Astrocyte (in vitro differentiated cells and primary cell): ENCODE measurements around the gene VSNL1.

Source experiments
- EZH2 ChIP-seq: IDR thresholded peaks from 2 replicates; pipeline ENCODE4 v1.6.1; 2012; ENCODE audit warnings: mild to moderate bottlenecking, low read length, inconsistent platforms; ENCODE audit not compliant: insufficient read depth
- TF ChIP-seq, protein P1 (sequence below): IDR thresholded peaks from 2 replicates; pipeline ENCODE4 v1.5.1; 2011; ENCODE audit warnings: low read depth, mild to moderate bottlenecking, inconsistent platforms, low read length, moderate library complexity; ENCODE audit not compliant: insufficient read depth

DNA sequence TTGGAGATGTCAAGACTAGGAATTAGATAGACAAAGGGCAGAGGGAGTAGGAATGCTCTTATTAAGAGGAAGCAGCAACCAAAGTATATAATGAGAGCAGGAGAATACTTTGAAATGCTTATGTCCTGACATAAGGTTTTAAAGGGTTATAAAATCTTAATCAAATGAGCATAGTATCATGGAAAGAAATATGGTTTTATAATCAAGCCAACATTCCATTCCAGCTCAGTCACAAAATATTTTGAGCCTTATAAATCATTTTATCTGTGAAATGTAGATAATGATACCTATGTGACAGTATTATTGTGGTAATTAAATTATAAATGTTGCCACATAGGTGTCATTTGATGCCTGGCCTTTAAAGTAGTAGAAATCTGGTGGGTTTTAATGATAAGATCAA lies 17.6 kb downstream of the VSNL1 start:
- TF ChIP-seq, protein P1, sequence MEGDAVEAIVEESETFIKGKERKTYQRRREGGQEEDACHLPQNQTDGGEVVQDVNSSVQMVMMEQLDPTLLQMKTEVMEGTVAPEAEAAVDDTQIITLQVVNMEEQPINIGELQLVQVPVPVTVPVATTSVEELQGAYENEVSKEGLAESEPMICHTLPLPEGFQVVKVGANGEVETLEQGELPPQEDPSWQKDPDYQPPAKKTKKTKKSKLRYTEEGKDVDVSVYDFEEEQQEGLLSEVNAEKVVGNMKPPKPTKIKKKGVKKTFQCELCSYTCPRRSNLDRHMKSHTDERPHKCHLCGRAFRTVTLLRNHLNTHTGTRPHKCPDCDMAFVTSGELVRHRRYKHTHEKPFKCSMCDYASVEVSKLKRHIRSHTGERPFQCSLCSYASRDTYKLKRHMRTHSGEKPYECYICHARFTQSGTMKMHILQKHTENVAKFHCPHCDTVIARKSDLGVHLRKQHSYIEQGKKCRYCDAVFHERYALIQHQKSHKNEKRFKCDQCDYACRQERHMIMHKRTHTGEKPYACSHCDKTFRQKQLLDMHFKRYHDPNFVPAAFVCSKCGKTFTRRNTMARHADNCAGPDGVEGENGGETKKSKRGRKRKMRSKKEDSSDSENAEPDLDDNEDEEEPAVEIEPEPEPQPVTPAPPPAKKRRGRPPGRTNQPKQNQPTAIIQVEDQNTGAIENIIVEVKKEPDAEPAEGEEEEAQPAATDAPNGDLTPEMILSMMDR = no peak
- no peak for TF ChIP-seq EZH2
